Type B pancreatic cell (in vitro differentiated cells): ENCODE measurements around the gene HDAC10. TPM values are rescaled to one million over a fixed set of nuclear protein-coding genes. Genes with fewer than 3 reads are reported as not detected.

Experiments used
- DNase-seq: peaks from one replicate; pipeline ENCODE4 v3.0.0; 2021; ENCODE audit warnings: mixed read lengths; ENCODE audit not compliant: unreplicated experiment; ENCODE audit errors: extremely low spot score
- H3K27ac Mint-ChIP-seq: 2 replicates; pipeline ENCODE4 v1.8.0; 2021; ENCODE audit warnings: mild to moderate bottlenecking, mixed read lengths
- H3K27me3 Mint-ChIP-seq: 2 replicates; pipeline ENCODE4 v1.8.0; 2021; ENCODE audit warnings: mixed read lengths
- H3K36me3 Mint-ChIP-seq: 2 replicates; pipeline ENCODE4 v1.8.0; 2021; ENCODE audit warnings: mixed read lengths
- H3K4me1 Mint-ChIP-seq: one replicate; pipeline ENCODE4 v1.8.0; 2021; ENCODE audit warnings: mixed read lengths; ENCODE audit not compliant: unreplicated experiment
- H3K4me3 Mint-ChIP-seq: 2 replicates; pipeline ENCODE4 v1.8.0; 2021; ENCODE audit warnings: mild to moderate bottlenecking, mixed read lengths
- H3K9me3 Mint-ChIP-seq: 2 replicates; pipeline ENCODE4 v1.8.0; 2021; ENCODE audit warnings: mixed read lengths
- total RNA-seq: library from RNA; stranded (reverse); gene quantifications from 2 replicates; pipeline ENCODE4 v1.2.1, GENCODE V29; 2021; ENCODE audit warnings: low replicate concordance
- TF ChIP-seq, protein P1 (sequence below): fragments of 200-600 bp; sonication (generic); conservative IDR thresholded peaks from 2 replicates; pipeline ENCODE4 v1.5.0; 2021; ENCODE audit warnings: antibody characterized with exemption, mild to moderate bottlenecking

The HDAC10 gene
- total RNA-seq, 1 donor from 2014 or later, result 37.1 TPM

DNA sequence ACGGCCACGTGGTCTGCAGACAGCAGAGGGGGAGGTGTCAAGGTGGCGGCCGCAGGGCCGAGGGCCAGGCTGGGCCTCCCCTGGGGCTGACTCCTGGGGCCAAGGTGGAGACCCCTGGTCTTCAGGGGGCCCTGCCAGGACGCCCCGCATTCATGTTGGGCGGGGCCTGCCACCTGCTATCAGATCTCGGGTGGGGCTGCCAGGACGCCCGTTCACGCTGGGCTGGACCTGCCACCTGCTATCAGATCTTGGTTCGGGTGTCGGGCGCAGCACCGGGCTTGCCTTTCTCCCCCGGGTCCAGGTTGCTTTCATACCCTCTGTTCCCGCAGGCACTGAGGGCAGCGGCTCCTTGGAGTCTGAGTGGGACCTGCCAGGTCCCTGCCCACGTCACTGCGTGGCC, 35.2 kb upstream of the HDAC10 start:
- Mint-ChIP-seq H3K36me3 (no peaks in the 10 kb centered on the region), H3K9me3 (no peaks in the 10 kb centered on the region), H3K27me3 (no peaks in the 10 kb centered on the region), H3K27ac (no peak overlapping the region), H3K4me3 (no peak overlapping the region), H3K4me1 (no peaks in the 10 kb centered on the region)
- TF ChIP-seq, protein P1, sequence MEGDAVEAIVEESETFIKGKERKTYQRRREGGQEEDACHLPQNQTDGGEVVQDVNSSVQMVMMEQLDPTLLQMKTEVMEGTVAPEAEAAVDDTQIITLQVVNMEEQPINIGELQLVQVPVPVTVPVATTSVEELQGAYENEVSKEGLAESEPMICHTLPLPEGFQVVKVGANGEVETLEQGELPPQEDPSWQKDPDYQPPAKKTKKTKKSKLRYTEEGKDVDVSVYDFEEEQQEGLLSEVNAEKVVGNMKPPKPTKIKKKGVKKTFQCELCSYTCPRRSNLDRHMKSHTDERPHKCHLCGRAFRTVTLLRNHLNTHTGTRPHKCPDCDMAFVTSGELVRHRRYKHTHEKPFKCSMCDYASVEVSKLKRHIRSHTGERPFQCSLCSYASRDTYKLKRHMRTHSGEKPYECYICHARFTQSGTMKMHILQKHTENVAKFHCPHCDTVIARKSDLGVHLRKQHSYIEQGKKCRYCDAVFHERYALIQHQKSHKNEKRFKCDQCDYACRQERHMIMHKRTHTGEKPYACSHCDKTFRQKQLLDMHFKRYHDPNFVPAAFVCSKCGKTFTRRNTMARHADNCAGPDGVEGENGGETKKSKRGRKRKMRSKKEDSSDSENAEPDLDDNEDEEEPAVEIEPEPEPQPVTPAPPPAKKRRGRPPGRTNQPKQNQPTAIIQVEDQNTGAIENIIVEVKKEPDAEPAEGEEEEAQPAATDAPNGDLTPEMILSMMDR, result no peak
- DNase-seq, result no peak

DNA sequence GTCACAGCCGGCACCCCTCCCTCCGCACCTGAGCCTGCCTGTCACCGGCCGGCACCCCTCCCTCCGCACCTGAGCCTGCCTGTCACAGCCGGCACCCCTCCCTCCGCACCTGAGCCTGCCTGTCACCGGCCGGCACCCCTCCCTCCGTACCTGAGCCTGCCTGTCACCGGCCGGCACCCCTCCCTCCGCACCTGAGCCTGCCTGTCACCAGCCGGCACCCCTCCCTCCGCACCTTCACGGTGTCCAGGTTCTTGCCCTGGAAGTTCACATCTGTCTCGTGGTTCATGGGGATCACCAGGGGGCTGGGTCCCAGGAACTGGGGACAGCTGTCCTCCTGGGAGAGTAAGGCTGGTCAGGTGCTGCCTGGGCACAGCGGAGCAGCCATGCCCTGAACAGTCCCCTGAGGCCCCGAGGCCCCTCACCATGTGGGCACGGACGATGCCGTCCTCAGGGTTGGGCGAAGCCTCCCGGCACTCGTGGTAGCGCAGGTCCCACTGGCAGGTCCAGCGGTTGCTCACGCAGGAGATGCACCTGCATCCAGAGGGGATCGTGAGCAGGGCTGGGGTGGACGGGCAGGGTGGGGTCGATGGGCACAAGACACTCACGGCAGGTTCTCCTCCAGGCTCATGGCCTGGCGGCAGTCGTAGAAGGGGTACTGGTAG, 34.6 kb upstream of the HDAC10 start:
- Mint-ChIP-seq H3K27ac (no peak overlapping the region), H3K36me3 (no peaks in the 10 kb centered on the region), H3K4me3 (no peak overlapping the region), H3K9me3 (no peaks in the 10 kb centered on the region), H3K27me3 (no peaks in the 10 kb centered on the region), H3K4me1 (no peaks in the 10 kb centered on the region)
- no peak for DNase-seq
- TF ChIP-seq, protein P1, result no peak

DNA sequence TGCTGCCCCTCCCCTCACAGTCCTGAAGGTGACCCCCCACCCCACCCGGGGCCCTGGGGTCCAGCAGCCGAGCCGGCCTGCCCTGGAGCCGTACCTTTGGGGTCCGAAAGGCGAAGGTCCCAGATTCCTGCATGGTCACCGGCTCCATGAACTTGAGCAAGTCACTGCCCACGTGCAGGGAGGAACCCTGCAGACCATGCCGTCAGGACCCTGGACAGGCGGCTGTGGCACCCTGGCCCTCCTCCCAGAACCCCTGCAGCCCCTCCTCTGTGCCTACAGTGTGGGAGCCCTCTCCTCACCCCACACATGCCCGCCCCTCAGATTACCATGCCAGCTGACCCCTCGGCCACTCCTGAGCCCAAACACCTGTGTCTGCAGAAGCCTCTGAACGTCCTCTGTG, 33.4 kb upstream of the HDAC10 start:
- no peaks in the 10 kb centered on the region for H3K9me3 Mint-ChIP-seq
- TF ChIP-seq, protein P1, result no peak
- H3K36me3 Mint-ChIP-seq, result no peaks in the 10 kb centered on the region
- no peaks in the 10 kb centered on the region for H3K4me1 Mint-ChIP-seq
- no peak for DNase-seq
- H3K27me3 Mint-ChIP-seq, result no peaks in the 10 kb centered on the region
- H3K4me3 Mint-ChIP-seq, result no peak overlapping the region
- H3K27ac Mint-ChIP-seq, result peak overlapping the region; percentile 70

DNA sequence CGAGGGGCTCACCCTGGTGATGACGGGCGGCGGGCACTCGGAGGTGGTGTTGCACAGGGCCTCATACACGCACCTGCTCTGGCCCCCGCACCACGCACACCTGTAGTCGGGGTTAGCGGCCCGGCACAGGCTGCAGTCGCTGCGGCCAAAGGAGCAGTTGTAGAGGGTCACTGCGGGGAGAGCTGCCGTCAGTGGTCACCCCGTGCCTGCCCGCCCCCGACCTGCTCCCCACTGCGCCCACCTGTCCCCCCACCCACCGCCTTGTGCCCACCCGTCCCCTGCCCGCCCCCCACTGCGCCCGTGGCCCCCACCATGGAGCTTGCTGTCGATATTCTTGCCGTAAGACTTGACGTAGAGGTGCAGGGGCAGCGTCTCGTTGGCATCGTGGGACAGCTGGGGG, 32.8 kb upstream of the HDAC10 start:
- Mint-ChIP-seq H3K36me3 (no peaks in the 10 kb centered on the region), H3K27me3 (no peaks in the 10 kb centered on the region), H3K27ac (no peak overlapping the region), H3K9me3 (no peaks in the 10 kb centered on the region), H3K4me1 (no peaks in the 10 kb centered on the region), H3K4me3 (no peak overlapping the region)
- TF ChIP-seq, protein P1, result no peak
- DNase-seq, result no peak

DNA sequence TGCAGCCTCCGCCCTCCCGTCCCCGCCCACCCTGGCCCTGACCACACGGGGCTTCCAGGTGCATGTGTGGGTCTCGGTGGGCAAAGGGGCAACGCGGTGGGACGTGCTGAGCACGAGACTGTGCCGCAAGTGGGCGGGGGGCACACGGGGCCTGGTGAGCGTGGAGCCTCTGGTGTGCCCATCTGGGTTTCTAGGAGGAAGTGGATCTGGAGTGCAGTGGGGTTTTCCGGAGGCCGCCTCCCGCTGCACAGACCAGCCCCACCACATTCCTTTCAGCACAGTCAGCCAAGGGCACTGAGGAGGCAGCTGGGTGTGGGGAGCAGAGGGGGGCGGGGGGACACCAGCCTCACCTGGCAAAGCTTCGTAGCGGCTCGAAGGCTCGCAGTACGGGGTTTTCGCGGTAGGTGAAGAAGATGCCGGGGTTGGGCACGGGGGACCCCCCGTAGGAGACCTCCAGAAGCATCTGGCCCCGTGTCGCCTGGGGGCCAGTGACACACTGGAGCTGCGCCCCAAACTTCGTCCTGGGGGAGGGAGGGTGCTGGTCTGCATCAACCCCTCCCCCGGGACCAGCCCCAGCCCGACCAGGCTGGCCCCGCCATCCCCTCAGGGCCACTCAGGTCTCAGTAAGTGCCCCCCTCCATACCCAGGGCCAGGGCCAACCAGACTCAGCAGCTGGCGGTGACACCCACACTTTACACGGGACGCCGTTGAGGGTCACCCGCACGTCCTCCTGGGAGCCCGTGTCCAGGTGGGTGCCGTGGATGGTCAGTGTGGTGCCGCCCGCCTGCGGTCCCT, 31.5 kb upstream of the HDAC10 start:
- H3K36me3 Mint-ChIP-seq, result no peaks in the 10 kb centered on the region
- TF ChIP-seq, protein P1, result no peak
- no peaks in the 10 kb centered on the region for H3K4me1 Mint-ChIP-seq
- peak overlapping the region; percentile 68 for H3K4me3 Mint-ChIP-seq
- DNase-seq, result no peak
- H3K9me3 Mint-ChIP-seq, result no peaks in the 10 kb centered on the region
- H3K27ac Mint-ChIP-seq, result peak overlapping the region; percentile 95
- no peaks in the 10 kb centered on the region for H3K27me3 Mint-ChIP-seq
